ENCODE results near the gene FASTKD3. TPM values are rescaled to one million over a fixed set of nuclear protein-coding genes. Genes with fewer than 3 reads are reported as not detected.

FASTKD3 gene
- polyA plus RNA-seq, 3 donors, result 7.2 to 15.5 (median 10.7) TPM

DNA sequence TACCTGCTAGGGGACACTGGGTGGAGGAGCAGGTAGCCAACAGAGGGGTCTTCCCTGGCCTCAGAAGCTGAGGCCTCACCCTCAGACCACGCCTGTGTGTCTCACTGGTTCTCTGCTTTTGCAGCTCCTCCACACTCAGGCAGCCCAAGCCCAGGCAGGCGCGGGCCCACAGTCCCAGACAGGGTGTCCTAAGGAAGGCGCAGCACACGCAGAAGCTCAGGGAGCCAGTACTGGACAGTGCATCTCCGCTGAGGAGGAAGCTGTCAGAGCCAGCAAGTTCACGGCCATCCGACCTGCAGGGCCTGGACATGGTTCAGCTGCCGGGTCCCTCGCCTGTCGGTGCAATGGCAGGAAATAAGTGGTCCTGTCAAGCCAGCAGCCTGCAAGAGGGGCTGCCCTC is 43.2 kb downstream of the FASTKD3 start:
- no peaks in the 10 kb centered on the region for H3K9me3 ChIP-seq (replicated peaks in 1 of 2; ENCODE audit: control insufficient read depth in 1 of 2, insufficient read depth in 1 of 2, low read length in 2 of 2)
- no peak overlapping the region for H3K9ac ChIP-seq (ENCODE audit: insufficient read depth, low read length, poor library complexity, severe bottlenecking)
- H3K36me3 ChIP-seq (replicated peaks in 1 of 2; ENCODE audit: control insufficient read depth in 1 of 2, insufficient read depth in 2 of 2, low read length in 2 of 2), result no peaks in the 10 kb centered on the region
- no peak overlapping the region for H2AFZ ChIP-seq (ENCODE audit: insufficient read depth, low read depth, low read length, poor library complexity, severe bottlenecking)
- no peak overlapping the region for H3K4me3 Mint-ChIP-seq
- H3K4me2 ChIP-seq (replicated peaks; ENCODE audit: extremely low read depth, low read length, poor library complexity, severe bottlenecking), result no peak overlapping the region
- H3K27me3 Mint-ChIP-seq (ENCODE audit: low read depth in 3 of 3), result peaks cover 4 to 7% (median 5%) of the 10 kb centered on the region in 3 donors
- no peak overlapping the region for H3K27ac Mint-ChIP-seq
- no peak overlapping the region for H3K4me3 ChIP-seq (replicated peaks in 1 of 3; ENCODE audit: low read depth in 2 of 3, low read length in 3 of 3)
- H3K9me3 Mint-ChIP-seq, result no peaks in the 10 kb centered on the region
- H3K79me2 ChIP-seq (ENCODE audit: insufficient read depth, low read length), result no peaks in the 10 kb centered on the region
- H3K4me1 Mint-ChIP-seq, result peaks cover 4% of the 10 kb centered on the region
- DNase-seq, result no peak
- no peaks in the 10 kb centered on the region for H4K20me1 ChIP-seq (ENCODE audit: insufficient read depth, low read length)
- no peaks in the 10 kb centered on the region for H3K27me3 ChIP-seq (ENCODE audit: control insufficient read depth in 2 of 2, insufficient read depth in 2 of 2, low read length in 2 of 2)
- WGBS (ENCODE audit: insufficient coverage), result 99% methylated on average over 11 of the region's 11 CpGs
- TF ChIP-seq, protein P1, sequence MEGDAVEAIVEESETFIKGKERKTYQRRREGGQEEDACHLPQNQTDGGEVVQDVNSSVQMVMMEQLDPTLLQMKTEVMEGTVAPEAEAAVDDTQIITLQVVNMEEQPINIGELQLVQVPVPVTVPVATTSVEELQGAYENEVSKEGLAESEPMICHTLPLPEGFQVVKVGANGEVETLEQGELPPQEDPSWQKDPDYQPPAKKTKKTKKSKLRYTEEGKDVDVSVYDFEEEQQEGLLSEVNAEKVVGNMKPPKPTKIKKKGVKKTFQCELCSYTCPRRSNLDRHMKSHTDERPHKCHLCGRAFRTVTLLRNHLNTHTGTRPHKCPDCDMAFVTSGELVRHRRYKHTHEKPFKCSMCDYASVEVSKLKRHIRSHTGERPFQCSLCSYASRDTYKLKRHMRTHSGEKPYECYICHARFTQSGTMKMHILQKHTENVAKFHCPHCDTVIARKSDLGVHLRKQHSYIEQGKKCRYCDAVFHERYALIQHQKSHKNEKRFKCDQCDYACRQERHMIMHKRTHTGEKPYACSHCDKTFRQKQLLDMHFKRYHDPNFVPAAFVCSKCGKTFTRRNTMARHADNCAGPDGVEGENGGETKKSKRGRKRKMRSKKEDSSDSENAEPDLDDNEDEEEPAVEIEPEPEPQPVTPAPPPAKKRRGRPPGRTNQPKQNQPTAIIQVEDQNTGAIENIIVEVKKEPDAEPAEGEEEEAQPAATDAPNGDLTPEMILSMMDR (IDR thresholded peaks at IDR 0.05), result no peak
- intact Hi-C loops (cut with micrococcal nuclease), result no loop called here
- H3K27ac ChIP-seq (ENCODE audit: low read depth in 1 of 2, low read length in 2 of 2), result no peak overlapping the region
- H3K36me3 Mint-ChIP-seq, result no peaks in the 10 kb centered on the region
- no peaks in the 10 kb centered on the region for H3K4me1 ChIP-seq (ENCODE audit: control insufficient read depth in 1 of 2, insufficient read depth in 2 of 2, low read length in 2 of 2)

DNA sequence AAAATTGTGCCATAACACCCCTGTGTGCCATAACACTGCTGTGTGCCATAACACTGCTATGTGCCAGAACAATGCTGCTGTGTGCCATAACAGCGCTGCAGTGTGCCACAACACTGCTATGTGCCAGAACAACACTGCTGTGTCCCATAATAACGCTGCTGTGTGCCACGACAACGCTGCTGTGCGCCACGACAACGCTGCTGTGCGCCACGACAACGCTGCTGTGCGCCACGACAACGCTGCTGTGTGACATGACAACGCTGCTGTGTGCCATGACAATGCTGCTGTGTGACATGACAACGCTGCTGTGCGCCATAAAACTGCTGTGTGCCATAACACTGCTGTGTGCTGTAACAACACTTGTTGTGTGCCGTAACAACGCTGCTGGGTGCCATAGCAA is 43.8 kb downstream of the FASTKD3 start:
- H3K4me2 ChIP-seq (replicated peaks; ENCODE audit: extremely low read depth, low read length, poor library complexity, severe bottlenecking), result no peak overlapping the region
- no peak overlapping the region for H2AFZ ChIP-seq (ENCODE audit: insufficient read depth, low read depth, low read length, poor library complexity, severe bottlenecking)
- H3K79me2 ChIP-seq (ENCODE audit: insufficient read depth, low read length), result no peaks in the 10 kb centered on the region
- TF ChIP-seq, protein P1 (IDR thresholded peaks at IDR 0.05), result no peak
- Mint-ChIP-seq H3K36me3 (no peaks in the 10 kb centered on the region), H3K4me3 (no peak overlapping the region), H3K27ac (no peak overlapping the region), H3K27me3 (ENCODE audit: low read depth in 3 of 3) (peaks cover 4 to 7% (median 5%) of the 10 kb centered on the region in 3 donors), H3K4me1 (peaks cover 4% of the 10 kb centered on the region), H3K9me3 (no peaks in the 10 kb centered on the region)
- WGBS (ENCODE audit: insufficient coverage), result 98% methylated on average over 18 of the region's 18 CpGs
- H3K4me1 ChIP-seq (ENCODE audit: control insufficient read depth in 1 of 2, insufficient read depth in 2 of 2, low read length in 2 of 2), result no peaks in the 10 kb centered on the region
- no peaks in the 10 kb centered on the region for H4K20me1 ChIP-seq (ENCODE audit: insufficient read depth, low read length)
- no peak overlapping the region for H3K4me3 ChIP-seq (replicated peaks in 1 of 3; ENCODE audit: low read depth in 2 of 3, low read length in 3 of 3)
- intact Hi-C loops (cut with micrococcal nuclease), result no loop called here
- H3K27ac ChIP-seq (ENCODE audit: low read depth in 1 of 2, low read length in 2 of 2), result no peak overlapping the region
- H3K9me3 ChIP-seq (replicated peaks in 1 of 2; ENCODE audit: control insufficient read depth in 1 of 2, insufficient read depth in 1 of 2, low read length in 2 of 2), result no peaks in the 10 kb centered on the region
- H3K9ac ChIP-seq (ENCODE audit: insufficient read depth, low read length, poor library complexity, severe bottlenecking), result no peak overlapping the region
- no peaks in the 10 kb centered on the region for H3K36me3 ChIP-seq (replicated peaks in 1 of 2; ENCODE audit: control insufficient read depth in 1 of 2, insufficient read depth in 2 of 2, low read length in 2 of 2)
- DNase-seq, result no peak
- no peaks in the 10 kb centered on the region for H3K27me3 ChIP-seq (ENCODE audit: control insufficient read depth in 2 of 2, insufficient read depth in 2 of 2, low read length in 2 of 2)
